Vagina (tissue), 2 donors: ENCODE measurements around the gene MEN1. TPM values are rescaled to one million over a fixed set of nuclear protein-coding genes. Genes with fewer than 3 reads are reported as not detected.

Source experiments
- DNase-seq, 2 donors: peaks; one replicate each; pipeline ENCODE4 v3.0.0-alpha.2; 2017; ENCODE audit errors: extremely low spot score in 2 of 2
- H3K27ac ChIP-seq: fragments of 200-600 bp; sonication (generic); one replicate; pipeline ENCODE4 v1.5.1; 2019
- H3K27me3 ChIP-seq: fragments of 200-600 bp; sonication (generic); one replicate; pipeline ENCODE4 v1.5.1; 2019
- H3K36me3 ChIP-seq, 2 donors: fragments of 200-600 bp; sonication (generic); one replicate each; pipeline ENCODE4 v1.5.1; 2017 to 2019
- H3K4me1 ChIP-seq: fragments of 200-600 bp; sonication (generic); one replicate; pipeline ENCODE4 v1.5.1; 2019
- H3K4me3 ChIP-seq, 2 donors: fragments of 200-600 bp; sonication (generic); 1 replicate in 1 of 2; 2 replicates in 1 of 2; pipeline ENCODE4 v1.5.1; 2016 to 2019
- H3K9me3 ChIP-seq: fragments of 200-600 bp; sonication (generic); one replicate; pipeline ENCODE4 v1.5.1; 2019
- CTCF ChIP-seq, 3 experiments: fragments of 450-650 bp in 2 of 3; fragments of 200-600 bp in 1 of 3; sonication (generic) in 1 of 3; IDR thresholded peaks; one replicate each; pipeline ENCODE4 v1.5.1; 2017 to 2019; ENCODE audit warnings: antibody characterized with exemption in 3 of 3, mild to moderate bottlenecking in 2 of 3, moderate library complexity in 2 of 3
- POLR2A ChIP-seq, 2 donors: fragments of 450-650 bp; IDR thresholded peaks; one replicate each; pipeline ENCODE4 v1.6.1; 2017; ENCODE audit warnings: antibody characterized with exemption in 2 of 2, mild to moderate bottlenecking in 2 of 2, moderate library complexity in 2 of 2
- POLR2AphosphoS5 ChIP-seq, 2 donors: sonication (generic); formaldehyde crosslinking; IDR thresholded peaks; one replicate each; pipeline ENCODE4 v1.9.0; 2017; ENCODE audit warnings: antibody characterized with exemption in 2 of 2, mild to moderate bottlenecking in 2 of 2, low read depth in 1 of 2; ENCODE audit not compliant: insufficient read depth in 1 of 2
- intact Hi-C: fragments of 100-400 bp; cut with DNase I; formaldehyde crosslinking; loops from one replicate; pipeline ENCODE4 v1.15.1; 2023
- total RNA-seq: library from RNA; depleted of rRNA; stranded (reverse); fragments of >200 nt; gene quantifications from one replicate; pipeline ENCODE4 v1.2.3, GENCODE V29; 2016

The MEN1 gene
- total RNA-seq, 1 donor from 2014 or later, result 27.0 TPM

- no peak for DNase-seq
- intact Hi-C loops, result no loop called here
- peaks cover 49% of the 10 kb centered on the region for H3K4me1 ChIP-seq
- H3K9me3 ChIP-seq, result no peaks in the 10 kb centered on the region
- H3K36me3 ChIP-seq, result peaks cover 11 to 78% of the 10 kb centered on the region in 2 donors
- TF ChIP-seq POLR2A (IDR thresholded peaks at IDR 0.05), result no peak
- TF ChIP-seq CTCF (IDR thresholded peaks at IDR 0.05), result no peak
- TF ChIP-seq POLR2AphosphoS5 (IDR thresholded peaks at IDR 0.05; ENCODE audit: insufficient read depth in 1 of 2, low read depth in 1 of 2), result no peak
- no peak overlapping the region for H3K4me3 ChIP-seq
- H3K27me3 ChIP-seq, result no peaks in the 10 kb centered on the region
- no peak overlapping the region for H3K27ac ChIP-seq
Measured at GRCh38 chr11:64764753-64765152, 45.6 kb downstream of the MEN1 start.

GRCh38 chr11:64764040-64764611, 46.2 kb downstream of the MEN1 start:
- intact Hi-C loops, result no loop called here
- Histone ChIP-seq H3K27me3 (no peaks in the 10 kb centered on the region), H3K9me3 (no peaks in the 10 kb centered on the region), H3K36me3 (peaks cover 5 to 72% of the 10 kb centered on the region in 2 donors), H3K27ac (peak overlapping the region; percentile 60), H3K4me1 (peaks cover 54% of the 10 kb centered on the region), H3K4me3 (no peak overlapping the region)
- no peak for DNase-seq
- TF ChIP-seq CTCF (IDR thresholded peaks at IDR 0.05) (no peak), POLR2A (IDR thresholded peaks at IDR 0.05) (no peak), POLR2AphosphoS5 (IDR thresholded peaks at IDR 0.05; ENCODE audit: insufficient read depth in 1 of 2, low read depth in 1 of 2) (no peak)

- H3K4me3 ChIP-seq, result no peak overlapping the region
- no peaks in the 10 kb centered on the region for H3K27me3 ChIP-seq
- DNase-seq, result no peak
- peak overlapping the region; percentile 60 for H3K27ac ChIP-seq
- no peak for TF ChIP-seq POLR2AphosphoS5 (IDR thresholded peaks at IDR 0.05; ENCODE audit: insufficient read depth in 1 of 2, low read depth in 1 of 2)
- no peak for TF ChIP-seq CTCF (IDR thresholded peaks at IDR 0.05)
- TF ChIP-seq POLR2A (IDR thresholded peaks at IDR 0.05), result no peak
- intact Hi-C loops, result no loop called here
- H3K9me3 ChIP-seq, result no peaks in the 10 kb centered on the region
- peaks cover 55% of the 10 kb centered on the region for H3K4me1 ChIP-seq
- H3K36me3 ChIP-seq, result peaks cover 5 to 67% of the 10 kb centered on the region in 2 donors
Measured at GRCh38 chr11:64763526-64764039, 46.8 kb downstream of the MEN1 start.

DNA sequence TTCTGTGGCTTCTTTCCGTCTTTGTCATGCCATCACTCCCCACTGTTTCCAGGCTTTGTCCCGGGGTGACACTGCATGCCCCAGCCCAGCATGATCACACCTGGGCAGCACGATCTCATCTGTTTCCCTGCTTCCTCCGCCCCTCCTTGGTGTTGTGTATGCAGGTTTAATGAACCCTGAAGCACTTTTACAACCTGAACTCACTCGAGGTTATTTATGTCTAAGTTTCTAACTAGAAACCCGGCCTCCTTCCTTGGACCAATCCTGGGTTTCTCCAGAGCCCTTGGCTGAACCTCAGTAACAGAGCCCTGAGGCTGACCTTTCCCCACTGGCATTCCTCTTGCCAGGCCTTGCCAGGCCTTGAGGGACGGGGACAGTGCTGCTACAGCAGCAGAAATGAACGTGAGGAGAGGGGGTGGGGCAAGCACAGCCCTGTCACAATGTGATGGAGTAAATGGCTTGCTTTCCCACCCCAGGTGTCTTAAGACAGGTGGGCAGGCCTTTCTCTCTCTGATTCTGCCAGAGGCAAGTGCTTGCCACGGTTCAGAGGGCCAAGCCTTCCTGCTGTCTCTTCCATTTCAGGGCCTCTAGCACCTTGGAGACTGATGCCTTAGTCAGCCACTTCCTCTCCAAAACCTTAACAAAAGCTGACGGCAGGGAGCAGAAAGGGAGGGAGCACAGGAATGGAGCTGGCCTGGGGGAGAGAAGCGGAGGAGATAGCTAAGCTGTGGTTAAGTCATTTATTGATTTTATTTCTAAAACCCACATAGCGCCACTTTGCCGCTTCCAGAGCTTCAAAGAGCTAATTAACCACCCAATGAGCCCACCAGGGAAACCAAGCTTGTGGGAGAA, 47.5 kb downstream of the MEN1 start:
- intact Hi-C loops, result no loop called here
- H3K27me3 ChIP-seq, result no peaks in the 10 kb centered on the region
- H3K36me3 ChIP-seq, result peaks cover under 1 to 60% of the 10 kb centered on the region in 2 donors
- peaks cover 55% of the 10 kb centered on the region for H3K4me1 ChIP-seq
- TF ChIP-seq POLR2AphosphoS5 (IDR thresholded peaks at IDR 0.05; ENCODE audit: insufficient read depth in 1 of 2, low read depth in 1 of 2) (no peak), POLR2A (IDR thresholded peaks at IDR 0.05) (no peak), CTCF (IDR thresholded peaks at IDR 0.05) (no peak)
- H3K4me3 ChIP-seq, result no peak overlapping the region
- H3K27ac ChIP-seq, result peak overlapping the region; percentile 60
- no peak for DNase-seq
- H3K9me3 ChIP-seq, result no peaks in the 10 kb centered on the region
